Neural cell (in vitro differentiated cells): ENCODE data around the gene G2E3.

ENCODE experiments used
- EP300 ChIP-seq: fragments of 450-650 bp; conservative IDR thresholded peaks from 2 replicates; pipeline ENCODE4 v1.6.1; 2014; ENCODE audit warnings: antibody characterized with exemption, mild to moderate bottlenecking, moderate library complexity; ENCODE audit not compliant: poor library complexity, severe bottlenecking
- EZH2 ChIP-seq: fragments of 200-600, 300-800 bp; shearing (Covaris generic), sonication (generic); IDR thresholded peaks from 2 replicates; pipeline ENCODE4 v1.6.1; 2014; ENCODE audit warnings: antibody characterized with exemption, low read length, borderline replicate concordance, mild to moderate bottlenecking; ENCODE audit not compliant: insufficient read depth, poor library complexity, severe bottlenecking
- POLR2AphosphoS5 ChIP-seq: IDR thresholded peaks from 2 replicates; pipeline ENCODE4 v1.6.1; 2012
- SMC3 ChIP-seq: fragments of 450-650 bp; conservative IDR thresholded peaks from 2 replicates; pipeline ENCODE4 v1.6.1; 2014; ENCODE audit warnings: antibody characterized with exemption, mild to moderate bottlenecking, moderate library complexity; ENCODE audit not compliant: poor library complexity
- TF ChIP-seq, protein P1 (sequence below): fragments of 450-650 bp; IDR thresholded peaks from 2 replicates; pipeline ENCODE4 v1.5.1; 2014; ENCODE audit warnings: antibody characterized with exemption, mild to moderate bottlenecking, moderate library complexity; ENCODE audit not compliant: poor library complexity, severe bottlenecking

GRCh38 chr14:30550335-30550734, 8.6 kb upstream of the G2E3 start:
- TF ChIP-seq, protein P1, sequence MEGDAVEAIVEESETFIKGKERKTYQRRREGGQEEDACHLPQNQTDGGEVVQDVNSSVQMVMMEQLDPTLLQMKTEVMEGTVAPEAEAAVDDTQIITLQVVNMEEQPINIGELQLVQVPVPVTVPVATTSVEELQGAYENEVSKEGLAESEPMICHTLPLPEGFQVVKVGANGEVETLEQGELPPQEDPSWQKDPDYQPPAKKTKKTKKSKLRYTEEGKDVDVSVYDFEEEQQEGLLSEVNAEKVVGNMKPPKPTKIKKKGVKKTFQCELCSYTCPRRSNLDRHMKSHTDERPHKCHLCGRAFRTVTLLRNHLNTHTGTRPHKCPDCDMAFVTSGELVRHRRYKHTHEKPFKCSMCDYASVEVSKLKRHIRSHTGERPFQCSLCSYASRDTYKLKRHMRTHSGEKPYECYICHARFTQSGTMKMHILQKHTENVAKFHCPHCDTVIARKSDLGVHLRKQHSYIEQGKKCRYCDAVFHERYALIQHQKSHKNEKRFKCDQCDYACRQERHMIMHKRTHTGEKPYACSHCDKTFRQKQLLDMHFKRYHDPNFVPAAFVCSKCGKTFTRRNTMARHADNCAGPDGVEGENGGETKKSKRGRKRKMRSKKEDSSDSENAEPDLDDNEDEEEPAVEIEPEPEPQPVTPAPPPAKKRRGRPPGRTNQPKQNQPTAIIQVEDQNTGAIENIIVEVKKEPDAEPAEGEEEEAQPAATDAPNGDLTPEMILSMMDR: no peak
- TF ChIP-seq EZH2 (no peak), POLR2AphosphoS5 (no peak), EP300 (no peak), SMC3 (no peak)
